Islet of Langerhans (tissue), 1 donor: ENCODE measurements around the gene NRXN2.

ENCODE experiments used
- FAIRE-seq: peaks from one replicate; lab custom pipeline; 2011; peaks lifted over from hg19 to GRCh38; lab: Jason Lieb, UNC

The NRXN2 gene

DNA sequence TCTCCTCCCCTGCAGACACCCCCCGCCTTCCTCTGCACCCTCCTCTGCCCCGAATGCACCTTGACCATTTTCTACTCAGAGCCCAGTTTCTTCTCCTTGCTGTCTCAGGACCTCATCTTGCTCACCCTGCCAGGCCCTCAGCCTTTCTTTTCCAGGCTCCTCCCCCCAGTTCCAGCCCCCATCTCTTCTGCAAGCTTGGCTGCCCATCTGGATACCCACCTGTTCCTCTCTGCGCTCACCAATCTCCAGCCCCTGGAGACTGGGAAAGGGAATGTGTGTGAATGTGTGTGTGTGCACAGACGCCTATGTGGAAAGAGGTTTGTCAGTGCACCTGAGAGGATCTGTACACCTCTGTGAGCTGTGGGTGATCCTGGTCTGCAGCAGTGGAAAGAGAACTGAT lies 95.6 kb downstream of the NRXN2 start:
- no peak for FAIRE-seq

DNA sequence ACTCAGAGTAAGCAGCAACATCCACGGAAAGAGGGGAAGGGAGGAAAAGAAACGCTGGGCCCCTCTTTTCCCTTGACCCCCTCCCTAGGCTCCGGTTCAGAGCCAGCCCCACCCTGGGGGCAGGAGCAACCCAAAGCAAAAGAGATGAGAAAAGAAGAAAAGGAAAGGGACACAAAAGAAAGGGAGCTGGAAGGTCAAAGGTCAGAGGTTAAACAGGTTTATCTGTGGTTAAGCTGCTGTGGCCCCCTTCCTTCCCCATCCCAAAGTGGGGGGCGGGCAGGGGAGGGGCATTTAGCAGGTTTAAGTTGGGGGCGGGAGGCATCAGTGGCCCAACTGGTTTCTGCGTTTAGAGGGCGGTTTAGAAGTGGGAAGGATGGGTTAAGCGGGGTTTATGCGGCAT lies 96.4 kb downstream of the NRXN2 start:
- FAIRE-seq: no peak

- no peak for FAIRE-seq
These were observed 98.0 kb downstream of the NRXN2 start for GRCh38 chr11:64624883-64625481.

DNA sequence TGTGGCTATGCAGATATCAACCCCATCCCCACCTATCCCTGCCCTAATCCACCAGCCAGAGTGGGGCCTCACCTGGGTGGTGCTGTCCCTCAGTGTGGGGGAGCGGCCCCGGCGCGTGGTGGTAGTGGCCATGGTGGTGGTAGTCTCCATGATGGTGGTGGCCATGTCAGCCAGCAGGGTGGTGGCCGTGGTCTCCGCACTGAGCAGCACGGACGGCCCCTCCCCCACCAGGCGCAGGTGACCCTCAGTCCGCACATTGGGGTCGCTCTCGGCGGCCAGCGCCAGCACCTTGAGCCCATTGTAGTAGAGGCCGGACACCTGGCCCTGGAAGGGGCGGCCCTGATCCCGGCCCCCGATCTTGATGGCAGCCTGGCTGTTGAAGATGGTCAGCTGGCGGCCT lies 100.3 kb downstream of the NRXN2 start:
- FAIRE-seq: no peak

DNA sequence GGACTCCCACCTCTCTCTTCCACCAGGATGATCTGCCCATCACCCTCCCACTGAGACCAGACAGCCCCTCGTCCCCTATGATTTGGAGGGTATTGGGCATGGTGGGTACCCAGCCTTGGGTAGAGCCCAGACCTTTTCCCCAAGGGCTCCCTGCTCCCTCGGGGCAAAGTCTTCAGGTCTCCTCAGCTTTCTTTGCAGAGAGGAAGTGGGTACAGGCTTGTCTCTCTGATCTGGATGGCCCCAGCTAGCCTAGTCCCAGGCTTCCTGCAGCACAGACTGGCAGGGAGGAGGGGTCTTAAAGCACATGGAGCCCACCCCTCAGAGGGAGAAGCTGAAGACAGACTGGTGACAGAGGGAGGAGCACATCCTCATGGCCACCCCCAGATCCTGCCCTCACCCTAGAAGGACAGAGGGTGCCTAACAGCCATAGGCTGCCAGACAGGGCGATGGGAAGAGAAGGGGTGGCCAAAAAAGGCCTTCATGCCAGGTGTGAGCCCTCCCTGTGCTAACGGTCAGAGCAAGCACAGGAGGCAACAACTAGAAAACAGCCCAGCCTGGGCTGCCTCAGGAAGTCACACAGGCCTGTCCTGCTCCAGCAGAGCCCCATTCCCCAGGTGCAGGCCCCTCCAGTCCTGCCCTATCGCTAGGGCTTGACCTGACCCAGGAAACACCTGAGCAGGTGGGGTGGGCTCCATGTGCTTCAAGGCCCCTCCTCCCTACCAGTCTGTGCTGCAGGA lies 101.5 kb downstream of the NRXN2 start:
- FAIRE-seq: no peak

GRCh38 chr11:64620381-64620971 lies 102.5 kb downstream of the NRXN2 start:
- FAIRE-seq: no peak

GRCh38 chr11:64619811-64620380 lies 103.1 kb downstream of the NRXN2 start:
- no peak for FAIRE-seq

GRCh38 chr11:64619196-64619595 lies 103.8 kb downstream of the NRXN2 start:
- FAIRE-seq: no peak

DNA sequence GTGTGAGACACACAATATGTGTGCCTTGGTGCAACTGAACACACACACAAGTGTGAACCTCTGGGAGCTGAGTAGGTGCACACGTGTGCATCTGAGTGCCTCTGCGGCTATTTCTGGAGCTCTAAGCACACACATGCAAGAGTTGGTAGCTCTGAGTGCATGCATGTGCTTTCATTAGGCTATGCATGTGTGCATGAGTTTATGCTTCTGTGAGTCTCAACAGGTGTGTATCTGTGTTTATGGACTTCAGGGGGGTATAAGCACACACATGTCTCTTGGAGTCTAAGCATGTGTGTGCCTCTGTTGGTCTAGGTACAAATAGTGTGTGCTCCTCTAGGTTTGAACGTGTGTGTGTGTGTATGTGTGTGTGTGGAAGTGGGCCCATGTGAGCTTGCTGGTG lies 106.2 kb downstream of the NRXN2 start:
- no peak for FAIRE-seq

- no peak for FAIRE-seq
These were observed 108.1 kb downstream of the NRXN2 start for GRCh38 chr11:64614917-64615316.

GRCh38 chr11:64613648-64614047 lies 109.3 kb downstream of the NRXN2 start:
- FAIRE-seq: no peak

DNA sequence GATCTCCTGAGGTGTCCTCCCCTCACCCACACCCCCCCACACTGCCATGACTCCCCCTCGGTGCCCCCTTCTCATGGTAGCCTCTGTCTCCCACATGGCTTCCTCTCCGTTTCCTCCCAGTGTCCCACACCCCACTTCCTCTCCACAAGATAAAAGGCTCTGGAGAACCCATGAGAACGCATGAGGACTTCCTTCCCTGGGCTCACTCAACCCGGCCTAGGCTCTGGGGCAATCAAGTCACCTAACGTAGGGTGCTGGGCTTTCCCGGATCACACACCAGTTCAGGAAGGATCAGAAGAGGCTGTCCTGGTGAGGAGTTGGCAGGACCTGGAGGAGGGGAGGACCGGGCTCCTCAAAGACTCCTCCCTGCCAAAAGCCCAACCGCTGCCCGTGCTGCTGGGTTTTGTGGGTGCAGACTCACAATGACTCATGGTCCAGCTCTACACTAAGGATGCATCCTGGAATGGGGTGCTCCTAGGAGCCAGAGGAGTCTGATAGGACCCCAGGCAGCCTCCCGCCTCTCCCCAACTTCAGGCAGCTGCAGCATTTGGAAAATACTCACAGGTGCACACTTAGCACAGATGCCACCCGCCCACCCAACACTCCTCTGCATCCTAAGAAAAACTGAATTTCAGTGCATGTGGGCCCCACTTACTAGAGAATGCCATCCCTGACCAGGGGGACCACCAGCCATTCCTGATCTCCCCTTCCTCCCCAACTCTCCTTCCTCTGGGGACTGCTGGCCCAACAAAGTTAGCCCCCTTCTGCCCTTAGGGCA lies 110.9 kb downstream of the NRXN2 start:
- no peak for FAIRE-seq

- FAIRE-seq: no peak
These were observed 111.8 kb downstream of the NRXN2 start for GRCh38 chr11:64611176-64611575.

DNA sequence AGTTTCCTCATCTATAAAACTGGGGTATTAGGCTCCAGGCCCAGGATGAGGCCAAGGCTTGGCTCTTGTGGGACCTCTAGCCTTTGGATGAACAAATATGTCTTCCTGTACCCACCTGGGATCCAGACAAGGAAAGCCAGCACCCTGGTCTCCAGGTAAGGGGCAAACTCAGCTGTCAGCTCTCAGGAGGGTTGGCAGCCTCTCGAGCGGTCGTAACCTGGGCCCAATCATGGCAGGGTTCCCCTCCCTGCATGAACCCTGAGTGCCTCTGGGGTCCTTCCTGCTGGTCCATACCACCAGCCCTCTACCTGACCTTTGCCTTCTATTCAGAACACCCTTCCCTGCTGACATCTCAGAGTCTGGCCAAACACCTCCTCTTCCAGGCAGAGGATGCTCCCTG lies 112.4 kb downstream of the NRXN2 start:
- FAIRE-seq: no peak

DNA sequence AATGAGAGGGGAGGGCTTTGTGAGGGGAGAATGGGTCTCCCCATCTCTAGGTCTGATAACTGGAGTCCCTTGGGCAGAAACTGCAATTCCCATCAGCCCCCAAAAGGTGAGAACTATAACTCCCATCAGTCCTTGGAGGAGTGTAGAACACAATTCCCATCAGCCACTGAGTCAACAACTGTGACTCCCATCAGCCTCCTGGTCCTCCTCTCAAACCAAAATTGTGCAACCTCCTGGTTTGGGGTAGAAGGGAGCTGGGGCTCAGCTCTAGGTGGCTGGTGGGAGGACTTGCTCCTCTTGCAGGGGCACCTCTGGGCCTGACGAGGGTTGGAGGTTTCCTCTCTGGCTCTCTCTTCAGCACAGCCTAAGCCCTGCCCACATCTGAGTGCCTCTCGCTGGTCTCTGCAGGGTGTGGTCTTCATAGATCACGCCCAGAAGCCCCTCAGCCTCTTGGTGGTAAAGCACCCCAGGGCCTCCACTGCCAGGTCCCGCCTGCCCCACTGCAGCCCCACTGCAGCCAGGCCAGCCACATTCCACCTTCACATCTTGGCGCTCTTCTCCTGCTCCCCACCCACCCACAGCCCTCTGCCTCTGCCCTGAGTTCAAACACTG lies 113.5 kb downstream of the NRXN2 start:
- FAIRE-seq: no peak

DNA sequence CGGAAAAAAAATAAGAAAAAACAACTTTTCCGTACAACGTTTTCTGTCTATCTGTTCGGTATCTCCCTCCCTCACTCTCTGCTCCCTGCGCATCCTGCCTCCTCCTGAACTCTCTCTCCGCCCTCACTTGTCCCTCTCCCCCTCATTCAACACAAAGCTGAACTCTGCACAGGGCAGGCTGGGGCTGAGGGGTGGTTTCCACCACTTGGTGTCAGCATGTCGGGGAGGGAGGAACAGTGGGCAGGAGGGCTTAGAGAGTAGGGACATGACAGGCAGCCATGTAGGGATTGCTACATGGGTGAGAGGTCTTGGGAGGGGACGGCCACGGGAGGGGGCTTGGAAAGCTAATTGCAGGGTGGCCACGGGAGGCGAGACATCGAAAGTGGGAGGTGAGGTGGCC lies 114.4 kb downstream of the NRXN2 start:
- FAIRE-seq: no peak

DNA sequence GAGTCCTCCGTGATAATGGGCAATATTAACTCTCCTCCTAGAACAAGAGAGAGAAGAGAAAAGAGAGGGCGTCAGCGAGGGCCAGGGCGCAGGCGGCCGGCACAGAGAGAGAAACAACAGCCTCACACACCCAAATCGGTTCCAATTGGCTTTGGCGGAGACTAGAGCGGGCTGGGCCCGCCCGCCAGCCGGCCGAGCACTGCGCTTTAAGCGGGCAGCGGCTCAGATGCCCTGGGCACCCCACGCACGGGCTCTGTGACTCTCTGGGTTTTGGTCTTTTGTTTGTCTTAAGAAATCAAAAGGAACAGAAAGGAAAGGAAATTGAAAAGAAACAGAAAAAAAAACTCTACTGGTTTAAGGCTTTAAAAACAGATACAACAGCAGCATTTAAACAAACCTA lies 115.0 kb downstream of the NRXN2 start:
- FAIRE-seq: no peak

DNA sequence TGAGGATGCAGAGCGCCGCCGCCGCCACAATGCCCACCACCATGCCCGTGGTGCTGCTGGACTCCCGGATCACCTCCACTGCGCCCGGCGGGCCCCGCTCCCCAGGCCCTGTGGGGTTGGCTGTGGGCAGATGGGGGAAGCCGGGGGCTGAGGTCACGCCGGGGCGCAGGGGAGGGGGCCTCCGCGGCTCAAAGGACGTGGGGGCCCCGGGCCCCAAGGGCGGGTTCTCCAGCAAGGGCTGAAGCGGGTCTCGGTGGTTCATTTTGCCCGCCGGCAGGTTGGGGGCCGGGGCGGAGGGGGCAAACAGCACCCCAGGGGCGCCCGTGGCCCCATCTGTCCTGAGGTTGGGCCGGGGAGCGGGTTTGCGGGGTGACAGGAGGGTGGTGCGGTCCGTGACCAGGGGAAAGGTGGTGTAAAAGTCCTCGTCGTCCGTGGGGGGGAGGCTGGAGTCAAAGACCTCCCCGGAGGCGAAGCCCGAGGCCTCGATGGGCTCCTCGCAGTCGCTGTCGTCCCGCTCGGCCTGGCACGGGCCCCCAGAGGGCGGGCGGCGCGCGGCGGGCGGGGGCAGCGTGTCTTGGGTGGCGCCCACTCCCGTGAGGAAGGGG lies 115.5 kb downstream of the NRXN2 start:
- FAIRE-seq: no peak

- FAIRE-seq: no peak
These were observed 116.1 kb downstream of the NRXN2 start for GRCh38 chr11:64606796-64607380.

GRCh38 chr11:64605656-64606585 lies 117.1 kb downstream of the NRXN2 start:
- no peak for FAIRE-seq

DNA sequence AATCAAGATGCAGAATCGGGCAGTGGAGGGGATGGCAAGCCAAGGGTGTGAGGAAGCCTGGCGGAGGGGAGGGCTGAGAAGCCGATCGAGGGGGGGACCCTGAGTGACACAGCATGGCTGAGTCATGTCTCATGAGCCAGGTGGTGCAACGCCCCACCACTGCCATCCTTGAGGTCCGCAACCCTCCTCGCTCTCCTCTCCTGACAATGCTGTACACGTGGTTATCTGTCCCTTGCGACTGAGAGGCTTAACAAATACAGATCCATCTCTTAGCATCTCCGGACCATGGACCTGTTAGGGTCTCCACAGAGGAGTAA lies 117.8 kb downstream of the NRXN2 start:
- no peak for FAIRE-seq
